HL-60 (cell line): ENCODE results near the gene TMEM41B.

Experiments
- CTCF ChIP-seq: IDR thresholded peaks from one replicate; pipeline ENCODE4 v1.5.1; 2011; ENCODE audit warnings: low read length, control low read depth, inconsistent platforms; ENCODE audit not compliant: insufficient read depth
- GABPA ChIP-seq: IDR thresholded peaks from 2 replicates; pipeline ENCODE4 v1.6.1; 2012; ENCODE audit warnings: low read depth
- POLR2AphosphoS5 ChIP-seq: IDR thresholded peaks from 2 replicates; pipeline ENCODE4 v1.6.1; 2012; ENCODE audit warnings: low read depth
- SPI1 ChIP-seq: IDR thresholded peaks from 2 replicates; pipeline ENCODE4 v1.6.1; 2012; ENCODE audit warnings: low read depth, mild to moderate bottlenecking, borderline replicate concordance

DNA sequence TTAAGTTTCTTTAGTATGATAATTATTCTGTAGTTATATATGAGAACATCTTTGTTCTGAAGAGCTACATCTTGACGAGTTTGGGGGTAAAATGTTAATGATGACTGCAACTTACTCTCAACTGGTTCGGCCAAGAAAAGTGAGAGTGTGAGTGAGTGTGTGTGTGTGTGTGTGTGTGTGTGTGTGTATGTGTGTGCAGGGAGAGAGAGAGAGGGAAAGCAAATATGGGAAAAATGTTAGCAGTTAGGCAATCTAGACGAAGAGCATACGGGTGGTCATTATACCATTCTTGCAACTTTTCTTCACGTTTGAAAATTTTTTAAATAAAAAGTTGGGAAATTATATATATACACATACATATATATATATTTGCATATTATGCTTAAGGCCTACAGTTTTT lies 18.3 kb upstream of the TMEM41B start:
- TF ChIP-seq CTCF (no peak), POLR2AphosphoS5 (no peak), GABPA (no peak), SPI1 (no peak)
